Measurements from ENCODE around the gene ASTL. TPM values are rescaled to one million over a fixed set of nuclear protein-coding genes. Genes with fewer than 3 reads are reported as not detected.
"Not testable (repeated sequence)": the region's sequence is repeated elsewhere in the genome, so short reads cannot be mapped to it uniquely, and the experiment has no call there.

Gene ASTL
- total and polyA plus RNA-seq, 4 donors = 0.57 to 0.62 TPM; not detected in 2

- peak in 1 of 2 donors; percentile 66 for DNase-seq
- 11% methylated on average over 26 to 35 of the region's 35 CpGs for WGBS, 2 donors
- Histone ChIP-seq H3K4me3 (ENCODE audit: low read length in 2 of 2) (peak overlapping the region; percentile 18 to 23), H3K27ac (ENCODE audit: low read depth in 1 of 2, low read length in 2 of 2) (no peak overlapping the region), H3K27me3 (ENCODE audit: control insufficient read depth in 1 of 2, insufficient read depth in 2 of 2, low read length in 1 of 2) (no peaks in the 10 kb centered on the region), H3K9me3 (ENCODE audit: control insufficient read depth, low read length) (no peaks in the 10 kb centered on the region), H3K4me1 (ENCODE audit: control insufficient read depth in 1 of 2, insufficient read depth in 2 of 2, low read length in 2 of 2) (no peaks in the 10 kb centered on the region), H3K36me3 (ENCODE audit: control insufficient read depth in 1 of 2, insufficient read depth in 2 of 2, low read length in 1 of 2) (no peaks in the 10 kb centered on the region)
- no peak for ATAC-seq (ENCODE audit: low FRiP score)
- intact Hi-C loops (cut with DNase I) = loop anchor here (5.0 to 10.0 kb wide), 3 partner anchors 108 to 360 kb away; partner anchors contain the start of gene NEURL3 (in 1 of the 2)
Measured at GRCh38 chr2:96144481-96145035, 6.3 kb upstream of the ASTL start.

DNA sequence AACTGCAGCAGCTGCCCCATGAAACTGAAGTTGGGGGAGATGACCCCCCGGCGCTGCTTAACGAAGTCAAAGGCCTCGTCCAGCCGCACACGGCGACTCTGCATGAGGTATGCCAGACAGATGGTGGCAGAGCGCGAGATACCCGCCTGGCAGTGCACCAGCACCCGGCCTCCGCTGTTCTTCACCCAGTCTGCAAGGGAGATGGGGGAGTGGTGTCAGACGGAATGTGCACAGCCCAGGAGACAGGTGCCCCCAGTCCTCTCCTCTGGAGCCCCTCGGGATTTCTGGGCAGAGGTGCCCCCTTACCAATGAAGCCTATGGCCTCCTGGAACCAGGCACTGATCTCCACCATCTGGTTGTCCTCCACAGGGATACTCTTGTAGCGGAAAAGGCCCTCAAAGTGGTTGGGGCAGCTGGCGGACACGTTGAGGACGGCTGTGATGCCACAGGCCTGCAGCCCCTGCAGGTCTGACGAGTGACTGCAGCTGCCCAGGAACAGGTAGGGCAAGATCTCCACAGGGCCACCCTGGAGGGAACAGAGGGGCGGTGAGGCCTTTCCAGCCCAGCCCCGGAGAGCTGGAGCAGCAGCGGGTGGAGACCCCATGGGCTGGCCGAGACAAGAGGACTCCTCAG, 5.7 kb upstream of the ASTL start:
- Histone ChIP-seq H3K4me1 (ENCODE audit: control insufficient read depth in 1 of 2, insufficient read depth in 2 of 2, low read length in 2 of 2) (no peaks in the 10 kb centered on the region), H3K4me3 (ENCODE audit: low read length in 2 of 2) (no peak overlapping the region), H3K27ac (ENCODE audit: low read depth in 1 of 2, low read length in 2 of 2) (no peak overlapping the region), H3K27me3 (ENCODE audit: control insufficient read depth in 1 of 2, insufficient read depth in 2 of 2, low read length in 1 of 2) (no peaks in the 10 kb centered on the region), H3K9me3 (ENCODE audit: control insufficient read depth, low read length) (no peaks in the 10 kb centered on the region), H3K36me3 (ENCODE audit: control insufficient read depth in 1 of 2, insufficient read depth in 2 of 2, low read length in 1 of 2) (no peaks in the 10 kb centered on the region)
- WGBS, 2 donors = 95 to 96% methylated on average over 20 to 23 of the region's 23 CpGs
- ATAC-seq (ENCODE audit: low FRiP score) = no peak
- intact Hi-C loops (cut with DNase I) = loop anchor here in 1 of 2 donors (5.0 to 10.0 kb wide), 2 partner anchors 118 to 361 kb away; partner anchors contain the start of gene NEURL3
- DNase-seq = peak; percentile 45 to 66

DNA sequence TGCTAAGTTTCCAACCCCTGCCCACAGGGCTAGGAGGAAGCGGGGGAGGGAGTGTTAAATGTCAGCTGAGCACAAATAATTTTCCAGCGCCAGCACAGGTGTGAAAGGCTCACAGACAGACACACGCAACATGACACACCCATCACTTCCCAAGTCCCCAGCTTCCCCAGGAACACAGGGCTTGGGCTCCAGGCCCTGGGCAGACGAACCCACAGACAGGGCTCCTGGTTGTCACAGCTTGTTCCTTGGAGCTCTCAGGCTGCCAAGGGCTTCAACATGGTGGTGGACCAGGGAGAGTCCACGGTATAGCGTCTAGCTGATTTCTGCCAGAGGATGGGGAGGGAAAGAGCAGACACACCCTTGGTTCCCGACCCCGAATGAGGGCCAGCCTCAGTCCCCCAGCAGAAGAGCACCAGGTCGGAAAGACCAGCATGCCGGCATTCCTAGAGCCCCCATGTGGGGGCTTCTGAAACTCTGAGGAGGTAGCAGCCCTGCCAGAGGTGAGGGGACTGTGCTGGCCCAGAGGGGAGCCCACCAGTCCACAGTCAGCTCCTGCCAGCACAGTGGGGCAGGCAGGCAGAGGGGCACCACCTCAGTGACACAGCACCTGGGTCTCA, 5.0 kb upstream of the ASTL start:
- Histone ChIP-seq H3K27me3 (ENCODE audit: control insufficient read depth in 1 of 2, insufficient read depth in 2 of 2, low read length in 1 of 2) (no peaks in the 10 kb centered on the region), H3K4me1 (ENCODE audit: control insufficient read depth in 1 of 2, insufficient read depth in 2 of 2, low read length in 2 of 2) (no peaks in the 10 kb centered on the region), H3K9me3 (ENCODE audit: control insufficient read depth, low read length) (no peaks in the 10 kb centered on the region), H3K36me3 (ENCODE audit: control insufficient read depth in 1 of 2, insufficient read depth in 2 of 2, low read length in 1 of 2) (no peaks in the 10 kb centered on the region), H3K27ac (ENCODE audit: low read depth in 1 of 2, low read length in 2 of 2) (no peak overlapping the region), H3K4me3 (ENCODE audit: low read length in 2 of 2) (no peak overlapping the region)
- 87 to 91% methylated on average over 10 of the region's 10 CpGs for WGBS, 2 donors
- ATAC-seq (ENCODE audit: low FRiP score) (no peak), DNase-seq (peak; percentile 34 to 62)
- intact Hi-C loops (cut with DNase I) = loop anchor here in 1 of 2 donors (5.0 to 10.0 kb wide), 2 partner anchors 119 to 361 kb away; partner anchors contain the start of gene NEURL3

DNA sequence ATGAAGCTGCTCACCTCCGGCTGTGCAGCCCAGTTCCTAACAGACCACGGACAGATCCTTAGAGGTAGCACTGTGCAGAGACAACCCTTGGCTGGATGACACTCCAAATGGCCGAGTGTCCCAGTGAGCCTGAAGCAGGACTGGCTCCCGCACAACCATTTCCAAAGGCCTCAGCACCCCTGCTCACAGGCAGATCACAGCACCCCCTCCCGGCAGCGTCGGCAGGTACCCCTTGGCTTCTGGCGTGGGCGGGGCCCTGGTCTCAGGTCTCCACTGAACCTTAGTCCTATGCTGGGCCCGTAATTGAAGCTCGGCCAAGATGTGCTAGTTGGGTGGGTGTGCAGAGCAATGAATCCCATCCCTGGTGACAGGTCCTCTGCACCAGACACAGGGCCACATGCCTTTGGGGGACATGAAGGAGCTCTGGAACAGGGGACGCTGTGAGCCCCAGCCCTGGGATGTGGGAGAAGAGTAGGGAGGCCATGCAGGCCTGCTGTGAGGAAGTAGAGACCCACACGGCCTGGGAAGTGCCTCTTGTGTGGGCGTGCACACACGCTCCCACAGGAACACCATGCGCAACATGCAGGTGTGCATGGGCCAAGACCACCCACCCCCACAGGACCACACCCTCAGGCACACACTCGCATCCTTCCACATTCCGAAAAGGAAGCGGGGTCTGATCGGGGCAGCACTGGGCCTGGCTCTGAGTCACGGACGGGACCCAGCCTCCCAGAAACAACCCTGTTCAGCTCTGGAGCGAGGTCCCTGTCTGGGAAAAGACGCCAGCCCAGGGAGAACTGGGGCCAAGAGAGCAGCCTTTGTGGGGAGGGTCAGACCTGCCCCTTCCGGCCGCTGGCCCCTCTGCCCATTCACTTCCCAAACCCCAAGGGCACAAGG, 4.2 kb upstream of the ASTL start:
- Histone ChIP-seq H3K9me3 (ENCODE audit: control insufficient read depth, low read length) (no peaks in the 10 kb centered on the region), H3K4me1 (ENCODE audit: control insufficient read depth in 1 of 2, insufficient read depth in 2 of 2, low read length in 2 of 2) (no peaks in the 10 kb centered on the region), H3K27ac (ENCODE audit: low read depth in 1 of 2, low read length in 2 of 2) (no peak overlapping the region), H3K27me3 (ENCODE audit: control insufficient read depth in 1 of 2, insufficient read depth in 2 of 2, low read length in 1 of 2) (no peaks in the 10 kb centered on the region), H3K36me3 (ENCODE audit: control insufficient read depth in 1 of 2, insufficient read depth in 2 of 2, low read length in 1 of 2) (no peaks in the 10 kb centered on the region), H3K4me3 (ENCODE audit: low read length in 2 of 2) (no peak overlapping the region)
- intact Hi-C loops (cut with DNase I) = loop anchor here in 1 of 2 donors (5.0 to 10.0 kb wide), 2 partner anchors 120 to 362 kb away; partner anchors contain the start of gene NEURL3
- peak; percentile 44 to 67 for DNase-seq
- 89 to 90% methylated on average over 26 of the region's 26 CpGs for WGBS, 2 donors
- ATAC-seq (ENCODE audit: low FRiP score) = no peak

DNA sequence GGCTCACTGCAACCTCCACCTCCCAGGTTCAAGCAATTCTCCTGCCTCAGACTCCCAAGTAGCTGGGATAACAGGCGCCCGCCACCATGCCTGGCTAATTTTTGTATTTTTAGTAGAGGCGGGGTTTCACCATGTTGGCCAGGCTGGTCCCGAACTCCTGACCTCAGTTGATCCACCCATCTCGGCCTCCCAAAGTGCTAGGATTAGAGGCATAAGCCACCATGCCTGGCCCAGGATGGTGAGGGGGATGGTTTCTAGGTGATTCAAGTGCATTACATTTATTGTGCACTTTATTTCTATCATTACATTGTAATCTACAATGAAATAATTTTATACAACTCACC, 3.3 kb upstream of the ASTL start:
- H3K27ac ChIP-seq (ENCODE audit: low read depth in 1 of 2, low read length in 2 of 2); H3K36me3 ChIP-seq (ENCODE audit: control insufficient read depth in 1 of 2, insufficient read depth in 2 of 2, low read length in 1 of 2); ATAC-seq (ENCODE audit: low FRiP score); H3K27me3 ChIP-seq (ENCODE audit: control insufficient read depth in 1 of 2, insufficient read depth in 2 of 2, low read length in 1 of 2); H3K4me1 ChIP-seq (ENCODE audit: control insufficient read depth in 1 of 2, insufficient read depth in 2 of 2, low read length in 2 of 2); H3K9me3 ChIP-seq (ENCODE audit: control insufficient read depth, low read length); H3K4me3 ChIP-seq (ENCODE audit: low read length in 2 of 2): not testable (repeated sequence)
- 94 to 97% methylated on average over 5 of the region's 5 CpGs for WGBS, 2 donors
- DNase-seq = peak in 1 of 2 donors; percentile 27
- intact Hi-C loops (cut with DNase I) = loop anchor here in 1 of 2 donors (5.0 to 10.0 kb wide), 2 partner anchors 121 to 363 kb away; partner anchors contain the start of gene NEURL3

DNA sequence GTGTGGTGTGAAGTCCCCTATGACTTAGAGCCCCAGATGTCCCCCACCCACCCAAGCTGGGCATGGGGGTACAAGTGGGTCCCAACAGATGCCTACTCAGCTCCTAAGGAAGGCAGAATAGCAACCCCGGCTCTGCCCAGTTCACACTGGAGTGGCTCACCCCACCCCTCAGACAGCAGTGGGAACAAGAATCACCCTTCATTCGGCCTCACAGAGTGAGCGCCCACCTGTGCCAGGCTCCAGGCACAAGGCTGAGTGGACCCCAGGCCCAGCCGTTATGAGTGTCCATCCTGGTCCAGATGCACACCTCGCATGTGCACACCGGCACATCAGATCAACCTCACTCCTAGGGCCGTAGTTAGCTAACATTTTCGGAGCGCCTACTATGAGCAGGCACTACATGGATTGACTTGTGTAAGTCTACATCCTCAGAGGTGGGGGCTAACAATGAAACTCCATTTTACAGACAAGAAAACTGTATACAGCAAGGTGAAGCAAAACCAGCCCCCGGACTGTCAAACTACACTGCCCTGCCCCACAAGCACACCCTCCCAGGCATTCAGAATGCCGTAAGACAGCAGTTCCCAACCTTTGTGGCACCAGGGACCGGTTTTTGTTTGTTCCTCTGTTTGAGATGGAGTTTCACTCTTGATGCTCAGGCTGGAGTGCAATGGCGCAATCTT, 2.8 kb upstream of the ASTL start:
- Histone ChIP-seq H3K36me3 (ENCODE audit: control insufficient read depth in 1 of 2, insufficient read depth in 2 of 2, low read length in 1 of 2) (no peaks in the 10 kb centered on the region), H3K4me1 (ENCODE audit: control insufficient read depth in 1 of 2, insufficient read depth in 2 of 2, low read length in 2 of 2) (no peaks in the 10 kb centered on the region), H3K27ac (ENCODE audit: low read depth in 1 of 2, low read length in 2 of 2) (no peak overlapping the region), H3K4me3 (ENCODE audit: low read length in 2 of 2) (no peak overlapping the region), H3K9me3 (ENCODE audit: control insufficient read depth, low read length) (no peaks in the 10 kb centered on the region), H3K27me3 (ENCODE audit: control insufficient read depth in 1 of 2, insufficient read depth in 2 of 2, low read length in 1 of 2) (no peaks in the 10 kb centered on the region)
- WGBS, 2 donors = 94 to 95% methylated on average over 13 of the region's 13 CpGs
- DNase-seq (peak; percentile 23), ATAC-seq (ENCODE audit: low FRiP score) (no peak)
- intact Hi-C loops (cut with DNase I) = loop anchor here in 1 of 2 donors (5.0 to 10.0 kb wide), 2 partner anchors 121 to 364 kb away; partner anchors contain the start of gene NEURL3

- WGBS, 2 donors = 91 to 94% methylated on average over 7 of the region's 7 CpGs
- Histone ChIP-seq H3K4me3 (ENCODE audit: low read length in 2 of 2) (no peak overlapping the region), H3K27me3 (ENCODE audit: control insufficient read depth in 1 of 2, insufficient read depth in 2 of 2, low read length in 1 of 2) (no peaks in the 10 kb centered on the region), H3K4me1 (ENCODE audit: control insufficient read depth in 1 of 2, insufficient read depth in 2 of 2, low read length in 2 of 2) (no peaks in the 10 kb centered on the region), H3K27ac (ENCODE audit: low read depth in 1 of 2, low read length in 2 of 2) (no peak overlapping the region), H3K9me3 (ENCODE audit: control insufficient read depth, low read length) (no peaks in the 10 kb centered on the region), H3K36me3 (ENCODE audit: control insufficient read depth in 1 of 2, insufficient read depth in 2 of 2, low read length in 1 of 2) (no peaks in the 10 kb centered on the region)
- intact Hi-C loops (cut with DNase I) = loop anchor here (2.0 to 10.0 kb wide), 3 partner anchors 33 to 366 kb away; partner anchors contain the start of gene NEURL3 (in 1 of the 2)
- DNase-seq (peak in 1 of 2 donors; percentile 36), ATAC-seq (ENCODE audit: low FRiP score) (no peak)
Measured at GRCh38 chr2:96139181-96139758, 968 bp upstream of the ASTL start.

Data from aorta (tissue), 5 donors.